Keratinocyte (primary cell): ENCODE measurements around the gene KCNK17. TPM values are rescaled to one million over a fixed set of nuclear protein-coding genes. Genes with fewer than 3 reads are reported as not detected.

Experiments used
- DNase-seq: peaks from one replicate; pipeline ENCODE4 v3.0.0-alpha.2; 2011; ENCODE audit warnings: low read depth, missing footprints, low spot score
- FAIRE-seq: peaks from 2 replicates; lab custom pipeline; 2011; peaks lifted over from hg19 to GRCh38; lab: Jason Lieb, UNC
- H2AFZ ChIP-seq: 2 replicates; pipeline ENCODE4 v1.6.0; 2012; ENCODE audit warnings: low read length, control low read depth, inconsistent platforms; ENCODE audit not compliant: control insufficient read depth
- H3K27ac ChIP-seq: 2 replicates; pipeline ENCODE4 v1.5.1; 2011; ENCODE audit warnings: low read length; ENCODE audit not compliant: control insufficient read depth, insufficient read depth
- H3K27me3 ChIP-seq: 3 replicates; pipeline ENCODE4 v1.6.0; 2011; ENCODE audit warnings: low read length; ENCODE audit not compliant: control insufficient read depth, insufficient read depth; ENCODE audit errors: extremely low read depth
- H3K36me3 ChIP-seq, 2 experiments: 2 replicates in 1 of 2; 3 replicates in 1 of 2; pipeline ENCODE4 v1.5.1; 2011; ENCODE audit warnings: low read length in 2 of 2, mild to moderate bottlenecking in 1 of 2; ENCODE audit not compliant: control insufficient read depth in 2 of 2, insufficient read depth in 2 of 2; ENCODE audit errors: extremely low read depth in 1 of 2
- H3K4me1 ChIP-seq: 3 replicates; pipeline ENCODE4 v1.5.1; 2011; ENCODE audit warnings: low read length; ENCODE audit not compliant: control insufficient read depth, insufficient read depth; ENCODE audit errors: extremely low read depth
- H3K4me2 ChIP-seq: 3 replicates; pipeline ENCODE4 v1.6.0; 2011; ENCODE audit warnings: low read depth, low read length; ENCODE audit not compliant: control insufficient read depth, insufficient read depth; ENCODE audit errors: extremely low read depth
- H3K4me3 ChIP-seq, 3 experiments: fragments of 200-600 bp in 1 of 3; sonication (generic) in 1 of 3; 2 replicates in 2 of 3; 3 replicates in 1 of 3; pipeline ENCODE4 v1.5.1; 2011 to 2016; ENCODE audit warnings: low read length in 3 of 3, mild to moderate bottlenecking in 3 of 3, control low read depth in 2 of 3, inconsistent platforms in 1 of 3, low read depth in 1 of 3, mixed read lengths in 1 of 3, mixed run types in 1 of 3, moderate library complexity in 1 of 3; ENCODE audit not compliant: control insufficient read depth in 2 of 3, insufficient read depth in 2 of 3; ENCODE audit errors: extremely low read depth in 1 of 3
- H3K79me2 ChIP-seq: 2 replicates; pipeline ENCODE4 v1.6.0; 2012; ENCODE audit warnings: low read length; ENCODE audit not compliant: control insufficient read depth, insufficient read depth
- H3K9ac ChIP-seq: 3 replicates; pipeline ENCODE4 v1.6.0; 2011; ENCODE audit warnings: low read length; ENCODE audit not compliant: control insufficient read depth, insufficient read depth; ENCODE audit errors: extremely low read depth
- H3K9me1 ChIP-seq: 3 replicates; pipeline ENCODE4 v1.6.0; 2011; ENCODE audit warnings: low read length; ENCODE audit not compliant: control insufficient read depth, insufficient read depth; ENCODE audit errors: extremely low read depth
- H3K9me3 ChIP-seq: 2 replicates; pipeline ENCODE4 v1.5.1; 2012; ENCODE audit warnings: low read depth, low read length; ENCODE audit not compliant: control insufficient read depth
- H4K20me1 ChIP-seq: 3 replicates; pipeline ENCODE4 v1.6.0; 2011; ENCODE audit warnings: low read length; ENCODE audit not compliant: control insufficient read depth, insufficient read depth; ENCODE audit errors: extremely low read depth
- EZH2 ChIP-seq: IDR thresholded peaks from one replicate; pipeline ENCODE4 v1.6.1; 2012; ENCODE audit warnings: inconsistent platforms, mild to moderate bottlenecking, low read length, moderate library complexity
- dilution Hi-C: fragments of 300-500 bp; cut with MboI; formaldehyde crosslinking; loops from one replicate; pipeline ENCODE4 v1.7.0; 2020; ENCODE audit warnings: low sequenced_read_pairs; ENCODE audit not compliant: extremely low pct_ligation_motif_present
- polyA plus RNA-seq, 5 experiments: library from polyadenylated mRNA; depleted of rRNA in 3 of 5; stranded (reverse) in 3 of 5; stranded (forward) in 1 of 5; unstranded in 1 of 5; fragments of >200 nt; gene quantifications; 1 replicate in 1 of 5; 2 replicates in 3 of 5; 3 replicates in 1 of 5; pipeline versions ENCODE4 v1.2.1 to v1.2.3, GENCODE V29; 2011 to 2012; ENCODE audit warnings: missing spikeins in 2 of 5, low read depth in 1 of 5, low replicate concordance in 1 of 5
- TF ChIP-seq, protein P1 (sequence below), 3 experiments: IDR thresholded peaks in 1 of 3; conservative IDR thresholded peaks in 1 of 3; optimal IDR thresholded peaks in 1 of 3; 2 replicates in 2 of 3; 3 replicates in 1 of 3; pipeline versions ENCODE3 to v1.5.1; 2011; ENCODE audit warnings: low read length in 3 of 3, mild to moderate bottlenecking in 3 of 3, moderate library complexity in 2 of 3, control low read depth in 1 of 3, inconsistent platforms in 1 of 3; ENCODE audit not compliant: insufficient read depth in 2 of 3; ENCODE audit errors: extremely low read depth in 1 of 3

KCNK17 gene
- polyA plus RNA-seq, 1 donor (not counting 4 experiments of a cell fraction or from before 2014, with no cell fraction given): not detected

DNA sequence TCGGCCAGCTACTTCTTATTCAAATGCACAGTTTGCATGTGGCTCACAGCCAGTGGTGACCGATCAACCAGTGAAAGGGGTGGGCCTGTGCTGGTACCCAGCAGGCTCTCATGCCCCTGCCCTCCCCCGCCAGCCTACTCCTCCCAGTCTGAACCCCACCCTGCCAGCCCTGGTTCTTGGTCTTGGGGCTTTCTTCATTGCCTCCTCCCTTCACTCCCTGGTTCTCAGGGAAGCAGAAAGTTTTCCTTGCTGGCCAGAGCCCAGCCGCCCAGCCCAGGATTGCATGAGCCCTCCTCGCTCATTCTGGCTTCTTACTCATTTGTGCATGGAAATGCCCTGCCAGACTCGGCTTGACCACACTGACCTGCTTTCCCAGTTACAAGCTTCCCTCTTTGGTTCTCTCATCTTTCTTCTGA, 40.8 kb downstream of the KCNK17 start:
- dilution Hi-C loops: no loop called here
- no peak overlapping the region for H3K9ac ChIP-seq
- H3K36me3 ChIP-seq: no peaks in the 10 kb centered on the region
- no peak for FAIRE-seq
- no peaks in the 10 kb centered on the region for H3K9me3 ChIP-seq
- no peaks in the 10 kb centered on the region for H4K20me1 ChIP-seq
- no peak overlapping the region for H2AFZ ChIP-seq
- no peaks in the 10 kb centered on the region for H3K79me2 ChIP-seq
- H3K27ac ChIP-seq: no peak overlapping the region
- no peak overlapping the region for H3K4me3 ChIP-seq
- DNase-seq: no peak
- H3K27me3 ChIP-seq: no peaks in the 10 kb centered on the region
- no peaks in the 10 kb centered on the region for H3K4me1 ChIP-seq
- H3K9me1 ChIP-seq: no peaks in the 10 kb centered on the region
- H3K4me2 ChIP-seq: no peak overlapping the region
- TF ChIP-seq, protein P1, sequence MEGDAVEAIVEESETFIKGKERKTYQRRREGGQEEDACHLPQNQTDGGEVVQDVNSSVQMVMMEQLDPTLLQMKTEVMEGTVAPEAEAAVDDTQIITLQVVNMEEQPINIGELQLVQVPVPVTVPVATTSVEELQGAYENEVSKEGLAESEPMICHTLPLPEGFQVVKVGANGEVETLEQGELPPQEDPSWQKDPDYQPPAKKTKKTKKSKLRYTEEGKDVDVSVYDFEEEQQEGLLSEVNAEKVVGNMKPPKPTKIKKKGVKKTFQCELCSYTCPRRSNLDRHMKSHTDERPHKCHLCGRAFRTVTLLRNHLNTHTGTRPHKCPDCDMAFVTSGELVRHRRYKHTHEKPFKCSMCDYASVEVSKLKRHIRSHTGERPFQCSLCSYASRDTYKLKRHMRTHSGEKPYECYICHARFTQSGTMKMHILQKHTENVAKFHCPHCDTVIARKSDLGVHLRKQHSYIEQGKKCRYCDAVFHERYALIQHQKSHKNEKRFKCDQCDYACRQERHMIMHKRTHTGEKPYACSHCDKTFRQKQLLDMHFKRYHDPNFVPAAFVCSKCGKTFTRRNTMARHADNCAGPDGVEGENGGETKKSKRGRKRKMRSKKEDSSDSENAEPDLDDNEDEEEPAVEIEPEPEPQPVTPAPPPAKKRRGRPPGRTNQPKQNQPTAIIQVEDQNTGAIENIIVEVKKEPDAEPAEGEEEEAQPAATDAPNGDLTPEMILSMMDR (optimal IDR thresholded peaks at IDR 0.05 in 1 of 3, IDR thresholded peaks at IDR 0.05 in 1 of 3, conservative IDR thresholded peaks at IDR 0.05 in 1 of 3; ENCODE audit: extremely low read depth in 1 of 3, insufficient read depth in 2 of 3, low read length in 3 of 3): no peak
- TF ChIP-seq EZH2: no peak

- H3K4me1 ChIP-seq: no peaks in the 10 kb centered on the region
- no peaks in the 10 kb centered on the region for H3K9me1 ChIP-seq
- peaks cover 6% of the 10 kb centered on the region for H3K27me3 ChIP-seq
- FAIRE-seq (no peak), DNase-seq (no peak)
- H3K4me3 ChIP-seq: no peak overlapping the region
- H3K36me3 ChIP-seq: no peaks in the 10 kb centered on the region
- H3K9me3 ChIP-seq: no peaks in the 10 kb centered on the region
- H3K79me2 ChIP-seq: no peaks in the 10 kb centered on the region
- TF ChIP-seq, protein P1 (optimal IDR thresholded peaks at IDR 0.05 in 1 of 3, IDR thresholded peaks at IDR 0.05 in 1 of 3, conservative IDR thresholded peaks at IDR 0.05 in 1 of 3; ENCODE audit: extremely low read depth in 1 of 3, insufficient read depth in 2 of 3, low read length in 3 of 3): no peak
- no peak for TF ChIP-seq EZH2
- no peaks in the 10 kb centered on the region for H4K20me1 ChIP-seq
- H3K9ac ChIP-seq: no peak overlapping the region
- H2AFZ ChIP-seq: no peak overlapping the region
- dilution Hi-C loops: no loop called here
- no peak overlapping the region for H3K4me2 ChIP-seq
- no peak overlapping the region for H3K27ac ChIP-seq
Observed at GRCh38 chr6:39269961-39270360, 44.3 kb downstream of the KCNK17 start.
